DMS114 treated with DMSO at 0.1 percent for 48 hours (cell line): Measurements from ENCODE around the gene ASB17.
A peak's percentile ranks its signal among the peaks of the same experiment; 100 is the strongest.
"Not testable (repeated sequence)": the region's sequence is repeated elsewhere in the genome, so short reads cannot be mapped to it uniquely, and the experiment has no call there.

ENCODE experiments used
- DNase-seq: peaks from one replicate; lab custom pipeline; 2025; ENCODE audit not compliant: unreplicated experiment; lab: John Stamatoyannopoulos, UW

Gene ASB17, protein sequence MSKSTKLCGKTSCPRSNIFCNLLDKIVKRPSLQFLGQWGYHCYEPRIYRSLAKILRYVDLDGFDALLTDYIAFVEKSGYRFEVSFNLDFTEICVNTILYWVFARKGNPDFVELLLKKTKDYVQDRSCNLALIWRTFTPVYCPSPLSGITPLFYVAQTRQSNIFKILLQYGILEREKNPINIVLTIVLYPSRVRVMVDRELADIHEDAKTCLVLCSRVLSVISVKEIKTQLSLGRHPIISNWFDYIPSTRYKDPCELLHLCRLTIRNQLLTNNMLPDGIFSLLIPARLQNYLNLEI

DNA sequence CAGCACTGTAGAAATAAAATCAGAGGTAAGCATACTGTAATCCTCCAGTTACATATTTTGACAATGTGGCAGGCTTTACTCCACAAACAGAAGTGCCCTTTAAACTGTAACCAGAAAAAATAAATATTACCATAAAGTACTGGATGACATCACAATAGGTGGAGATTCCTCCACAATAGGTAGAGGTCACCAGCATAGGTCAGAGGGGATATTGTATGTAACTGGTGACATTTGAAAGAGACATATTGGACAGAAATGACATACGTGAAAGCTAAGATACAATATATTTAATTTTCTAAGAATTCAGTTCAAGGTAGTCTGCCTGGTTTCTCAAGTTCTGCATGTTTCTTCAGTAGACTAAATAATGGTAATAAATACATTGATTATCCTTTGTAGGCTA is at the start of gene ASB17:
Gene ASB17 (minus strand): TSS at position 101 of the 400 bp plus-strand sequence. CDS start 113 bp downstream, outside the sequence.
- no peak for DNase-seq

DNA sequence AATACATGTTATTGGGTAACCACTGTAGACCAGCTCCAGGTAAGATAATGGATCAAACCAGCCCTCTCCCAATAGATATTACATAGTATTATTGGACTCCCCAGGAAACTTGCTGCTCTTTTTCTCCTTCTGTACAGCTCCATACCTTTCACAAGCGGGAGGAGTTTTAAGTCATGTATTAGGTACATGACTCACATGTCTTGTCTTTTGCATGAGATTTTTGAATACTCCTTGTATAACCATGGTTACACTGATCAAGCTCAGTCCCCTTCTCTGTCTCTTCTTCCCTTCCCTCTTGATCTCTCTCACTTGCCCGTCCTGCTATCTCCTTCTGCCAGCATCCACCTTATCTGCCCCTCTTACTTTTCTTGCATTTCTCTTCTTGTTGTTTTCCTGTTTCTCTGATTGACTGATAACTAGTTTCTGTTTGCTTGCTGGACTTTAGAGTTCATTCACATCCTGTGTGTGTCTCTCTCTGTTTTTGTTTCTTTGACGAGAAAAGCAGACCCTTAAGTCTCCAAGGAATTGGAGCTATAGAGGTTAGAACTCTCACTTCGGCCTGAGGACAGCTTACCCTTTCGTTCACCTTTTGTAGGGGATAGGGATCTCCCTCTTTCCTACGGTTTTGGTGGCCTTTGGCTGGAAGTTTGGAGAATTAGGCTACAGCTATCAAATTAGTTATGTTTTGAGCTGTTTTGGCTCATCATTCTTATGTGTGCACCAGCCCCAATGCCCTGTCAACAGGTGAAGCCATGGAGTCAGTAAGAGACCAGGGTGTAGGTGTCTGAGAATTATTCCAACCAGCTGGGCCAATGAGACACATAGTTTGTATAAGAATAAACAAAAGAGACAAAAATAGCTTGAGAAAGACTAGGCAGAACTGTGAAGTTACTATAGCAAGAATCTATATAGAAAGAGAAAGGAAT is 49.0 kb upstream of the ASB17 start:
- DNase-seq, result no peak

DNA sequence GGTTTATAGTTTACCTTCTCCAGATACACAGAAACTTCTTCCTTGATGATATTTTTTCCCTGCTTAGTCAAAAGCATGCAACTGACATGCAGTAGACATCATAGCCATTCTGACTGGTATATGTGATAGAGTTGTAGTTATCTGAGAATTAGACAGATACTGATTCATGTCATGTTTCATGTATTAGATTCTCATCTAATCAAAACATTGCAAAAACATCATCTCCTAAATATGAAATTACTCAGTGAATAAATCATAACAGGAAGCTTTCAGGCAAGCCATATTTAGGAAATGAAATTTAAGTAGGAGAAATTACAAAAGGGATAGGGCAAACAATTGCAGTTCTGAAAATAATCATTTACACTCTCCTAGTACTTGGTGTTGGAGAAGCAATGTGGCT is 38.4 kb upstream of the ASB17 start:
- DNase-seq, result no peak

DNA sequence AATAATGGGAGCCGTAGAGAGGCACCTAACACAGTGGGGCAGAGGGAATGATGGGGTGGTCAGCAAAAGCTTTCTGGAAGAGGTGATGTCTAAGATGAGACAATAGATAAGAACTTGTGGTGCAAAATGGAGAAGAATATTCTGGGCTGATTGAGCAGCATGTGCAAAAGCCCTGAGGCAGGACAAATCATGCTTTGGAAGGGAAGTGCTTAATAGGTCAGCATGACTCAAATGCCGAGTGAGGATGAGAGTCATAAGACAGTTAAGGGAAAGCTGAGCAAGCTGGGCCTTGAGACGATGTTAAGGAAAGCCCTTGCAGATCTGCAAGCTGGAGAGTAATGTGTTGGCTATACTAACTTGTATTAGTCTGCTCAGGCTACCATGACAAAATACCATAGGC is 37.3 kb upstream of the ASB17 start:
- DNase-seq, result no peak

DNA sequence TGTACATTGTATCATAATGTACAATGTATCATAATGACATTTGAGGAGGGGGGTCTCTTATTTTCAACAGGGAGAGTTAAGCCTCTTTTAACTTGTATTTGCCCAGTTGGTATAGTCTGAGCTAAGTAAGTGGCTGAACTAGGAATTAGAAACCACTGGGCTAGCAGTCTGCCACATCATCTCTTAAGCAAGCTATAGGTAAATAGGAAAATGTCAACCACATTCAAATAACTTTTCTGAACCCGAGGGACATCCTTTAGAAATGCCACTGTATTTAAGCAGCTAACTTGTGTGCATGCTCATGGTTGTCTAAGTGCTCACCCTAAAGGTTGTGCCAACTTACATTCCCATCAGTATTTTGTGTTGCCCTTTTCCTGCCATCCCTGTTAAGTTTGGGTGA is 35.5 kb upstream of the ASB17 start:
- no peak for DNase-seq

DNA sequence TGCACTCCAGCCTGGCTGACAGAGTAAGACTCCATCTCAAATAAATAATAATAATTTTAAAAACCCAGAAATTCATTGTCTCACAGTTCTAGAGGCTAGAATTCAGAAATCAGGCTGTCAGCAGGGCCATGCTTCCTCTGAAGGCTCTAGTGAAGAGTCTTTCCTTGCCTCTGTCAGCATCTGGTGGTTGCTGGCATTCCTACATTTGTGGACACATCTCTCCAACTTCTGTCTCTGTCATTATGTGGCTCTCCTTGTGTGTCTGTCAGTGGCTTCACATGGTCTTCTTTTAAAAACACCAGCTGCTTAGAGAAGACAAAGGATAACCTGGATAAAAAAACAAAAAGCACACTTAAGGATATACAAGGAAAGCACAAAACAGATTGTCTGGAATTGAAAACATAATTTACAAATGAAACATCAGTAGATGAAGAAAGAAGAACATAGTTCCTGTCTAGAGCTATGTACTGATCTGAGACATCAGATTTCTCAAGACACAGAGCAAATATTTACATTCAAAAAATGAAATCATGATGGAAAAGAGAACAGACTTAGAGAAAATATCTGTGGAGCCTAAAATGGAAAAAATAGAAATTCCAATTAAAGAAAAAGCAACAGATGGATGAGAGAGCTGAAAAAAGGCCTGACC is 32.7 kb upstream of the ASB17 start:
- no peak for DNase-seq

DNA sequence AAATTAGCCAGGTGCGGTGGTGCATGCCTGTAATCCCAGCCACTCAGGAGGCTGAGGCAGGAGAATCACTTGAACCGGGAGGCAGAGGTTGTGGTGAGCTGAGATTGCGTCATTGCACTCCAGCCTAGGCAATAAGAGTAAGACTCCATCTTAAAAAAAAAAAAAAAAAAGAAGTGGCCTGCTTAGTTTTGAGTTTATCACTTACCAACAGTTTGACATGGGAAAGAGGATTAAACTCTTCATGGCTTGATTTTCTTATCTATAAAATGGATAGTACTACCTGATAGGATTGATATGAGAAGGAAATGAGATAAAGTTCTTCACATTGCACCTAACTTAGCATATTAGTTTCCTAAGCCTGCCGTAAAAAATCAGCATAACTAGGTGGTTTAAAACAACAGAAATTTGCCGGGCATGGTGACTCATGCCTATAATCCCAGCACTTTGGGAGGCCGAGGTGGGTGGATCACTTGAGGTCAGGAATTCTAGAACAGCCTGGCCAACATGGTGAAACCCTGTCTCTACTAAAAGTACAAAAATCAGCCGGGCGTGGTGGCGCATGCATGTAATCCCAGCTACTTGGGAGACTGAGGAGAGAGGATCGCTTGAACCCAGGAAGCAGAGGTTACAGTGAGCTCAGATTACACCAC is 32.0 kb upstream of the ASB17 start:
- DNase-seq, result not testable (repeated sequence)

DNA sequence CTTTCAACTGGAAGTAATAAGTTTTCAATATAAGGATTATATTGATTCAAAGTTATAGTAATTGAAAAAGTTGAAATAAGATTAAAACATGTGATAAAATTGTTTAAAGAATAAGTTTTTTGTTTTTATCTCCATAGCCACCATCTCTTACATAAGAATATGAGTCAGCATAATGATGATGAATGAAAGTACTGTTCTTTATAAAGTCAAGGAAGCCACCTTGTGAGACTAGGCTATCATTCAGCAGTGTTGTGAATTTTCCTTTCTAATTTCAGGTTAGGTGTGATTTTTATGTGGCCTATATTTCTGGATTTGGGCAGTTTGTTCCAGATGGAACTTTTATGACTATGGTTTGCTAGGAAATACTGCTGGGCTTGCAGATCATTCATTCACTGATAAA is 22.4 kb upstream of the ASB17 start:
- DNase-seq, result no peak

DNA sequence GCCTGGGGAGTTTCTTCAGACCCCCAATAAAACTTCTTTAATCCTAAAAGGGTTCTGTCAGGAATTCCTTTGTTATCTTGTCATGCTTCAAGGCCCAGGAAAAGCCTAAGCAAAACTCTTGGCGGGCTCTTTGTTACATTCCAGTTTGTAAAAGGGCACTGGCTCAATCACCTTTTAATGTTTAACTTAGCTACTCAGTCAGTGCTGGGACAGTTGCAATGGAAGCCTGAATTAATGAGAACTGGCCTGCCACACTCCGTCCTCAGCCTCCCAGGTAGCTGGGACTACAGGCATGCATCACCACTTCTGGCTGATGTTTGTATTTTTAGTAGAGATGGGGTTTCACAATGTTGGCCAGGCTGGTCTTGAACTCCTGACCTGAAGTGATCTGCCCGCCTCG is 21.3 kb upstream of the ASB17 start:
- DNase-seq, result no peak

DNA sequence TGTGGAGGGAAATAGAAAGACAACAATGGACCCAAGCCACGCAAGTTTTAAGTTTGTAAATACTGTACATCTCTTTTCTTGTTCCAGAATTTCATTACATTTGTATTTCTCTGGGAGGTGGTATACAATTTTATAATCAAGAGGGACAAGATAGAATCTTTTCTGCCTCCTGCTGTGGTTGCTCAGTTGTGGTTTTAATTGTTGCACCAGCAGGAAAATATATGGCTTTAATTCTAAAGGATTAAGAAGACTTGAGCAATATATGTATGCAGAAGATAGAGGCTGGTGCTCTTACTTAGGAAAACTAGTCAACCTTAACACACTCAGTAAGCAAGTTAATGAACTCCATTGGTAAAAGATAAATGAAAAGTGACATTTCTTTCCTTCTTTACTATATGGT is 19.8 kb upstream of the ASB17 start:
- DNase-seq, result no peak

DNA sequence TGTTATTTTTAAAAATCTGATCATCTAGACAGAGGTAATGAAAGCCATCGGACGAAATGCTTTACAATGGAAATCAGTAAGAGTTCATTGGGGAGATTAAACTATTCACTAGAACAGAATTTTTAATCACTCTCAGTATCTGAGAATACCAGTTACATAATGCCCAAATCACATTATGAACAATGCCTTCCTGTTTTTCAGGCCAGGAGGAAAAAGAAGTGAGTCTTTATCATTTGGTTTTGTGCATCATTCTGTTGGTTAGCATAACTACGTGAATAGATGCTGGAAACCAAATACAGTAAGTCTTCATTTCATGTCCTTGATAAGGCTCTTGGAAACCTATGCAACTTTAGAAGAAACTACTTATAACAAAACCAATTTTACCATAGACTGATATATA is 18.0 kb upstream of the ASB17 start:
- no peak for DNase-seq

DNA sequence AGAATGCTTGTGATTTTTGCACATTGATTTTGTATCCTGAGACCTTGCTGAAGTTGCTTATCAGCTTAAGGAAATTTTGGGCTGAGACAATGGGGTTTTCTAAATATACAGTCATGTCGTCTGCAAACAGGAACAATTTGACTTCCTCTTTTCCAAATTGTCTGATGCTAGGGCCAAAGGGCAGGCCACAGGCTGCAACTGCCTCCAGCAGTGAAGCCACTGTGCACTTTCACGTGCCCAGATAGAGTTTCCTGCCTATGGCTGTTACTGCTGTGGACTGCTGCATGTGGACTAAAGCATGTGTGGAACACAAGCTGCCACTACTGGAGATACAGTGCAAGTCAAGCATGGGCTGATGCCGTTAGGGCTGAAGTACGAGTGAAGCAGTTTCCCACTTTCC is 10.8 kb upstream of the ASB17 start:
- DNase-seq, result not testable (repeated sequence)

DNA sequence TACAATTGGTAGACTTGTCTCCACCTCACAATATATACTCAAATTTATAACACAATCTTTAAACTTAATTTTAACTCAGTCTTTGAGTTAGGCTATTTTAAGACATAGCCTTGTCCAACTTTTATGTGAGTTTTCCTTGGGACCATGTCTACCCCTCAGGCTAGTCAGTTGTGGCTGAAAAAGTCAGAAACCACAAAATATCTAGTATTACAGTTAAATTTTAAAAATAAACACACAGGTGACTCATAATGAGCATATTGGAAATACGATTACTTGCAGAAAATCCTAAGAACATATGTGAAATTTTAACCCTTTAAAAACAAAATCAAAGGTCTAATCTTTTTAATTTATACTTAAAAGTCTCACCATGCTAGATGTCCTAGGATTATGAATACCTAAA is 4.8 kb upstream of the ASB17 start:
- no peak for DNase-seq

DNA sequence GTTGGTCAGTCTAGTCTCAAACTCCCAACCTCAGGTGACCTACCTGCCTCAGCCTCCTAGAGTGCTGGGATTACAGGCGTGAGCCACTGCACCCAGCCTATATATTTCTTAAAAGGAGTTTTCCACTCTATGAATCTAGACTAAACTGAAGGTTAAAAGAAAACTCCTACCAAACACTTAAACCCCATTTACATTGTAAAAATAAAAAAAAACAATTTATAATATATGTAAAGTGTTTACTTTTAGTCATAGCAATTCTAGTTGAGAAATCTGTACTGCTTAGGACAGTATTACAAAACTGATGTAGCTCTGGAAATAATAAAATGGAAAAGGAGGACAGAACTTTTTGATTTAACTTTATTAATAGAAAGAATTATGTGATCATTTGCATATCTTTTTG is 9.5 kb downstream of the ASB17 start:
- no peak for DNase-seq

DNA sequence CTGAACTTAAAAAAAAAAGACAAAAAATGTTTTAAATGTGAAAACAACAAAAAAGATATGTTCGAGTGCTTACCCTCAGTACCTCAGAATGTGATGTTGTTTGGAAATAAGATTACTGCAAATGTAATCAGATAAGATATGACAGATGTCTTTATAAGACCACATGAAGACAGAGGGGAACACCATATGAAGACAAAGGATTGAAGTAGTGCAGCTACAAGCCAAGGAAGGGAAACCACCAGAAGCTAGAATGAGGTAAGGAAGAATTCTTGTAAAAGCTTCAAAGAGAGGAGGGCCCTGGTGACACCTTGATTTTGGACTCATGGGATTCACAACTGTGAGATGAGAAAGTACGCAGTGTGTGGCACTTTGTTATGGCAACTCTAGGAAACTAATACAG is 15.4 kb downstream of the ASB17 start:
- DNase-seq, result no peak

DNA sequence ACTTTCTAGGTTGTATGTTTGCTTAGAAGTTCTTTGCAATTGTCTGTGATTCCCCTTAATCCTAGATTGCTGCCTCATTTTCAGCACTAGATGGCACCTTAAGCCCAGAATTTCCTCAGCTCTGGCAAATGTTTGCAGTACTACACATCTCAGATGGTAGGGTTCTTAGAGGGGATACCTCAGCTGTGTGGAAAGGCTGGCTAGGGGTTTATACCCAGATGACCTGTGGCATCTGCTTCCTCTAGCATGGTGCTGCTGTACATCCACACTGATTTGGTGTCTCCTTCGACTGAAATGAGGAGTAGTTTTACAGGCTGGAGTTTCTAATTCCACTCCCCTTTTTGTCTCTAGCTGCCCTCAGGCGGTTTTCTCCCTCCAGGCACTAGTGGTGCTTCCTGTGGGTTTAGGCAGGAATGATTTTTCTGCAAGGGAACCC is 23.5 kb downstream of the ASB17 start:
- DNase-seq, result peak; percentile 78

DNA sequence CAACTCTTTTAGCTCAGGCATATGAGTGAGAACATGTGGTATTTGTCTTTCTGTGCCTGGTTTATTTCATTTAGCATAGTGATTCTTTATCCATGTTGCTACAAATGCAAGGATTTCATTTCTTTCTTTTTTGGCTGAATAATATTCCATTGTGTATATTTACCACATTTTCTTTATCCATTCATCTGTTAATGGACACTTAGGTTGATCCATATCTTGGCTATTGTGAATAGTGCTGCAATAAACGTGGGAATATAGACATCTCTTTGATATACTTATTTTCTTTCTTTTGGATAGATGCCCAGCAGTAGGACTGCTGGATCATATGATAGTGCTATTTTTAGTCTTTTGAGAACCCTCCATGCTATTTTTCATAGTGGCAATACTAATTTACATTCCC is 30.8 kb downstream of the ASB17 start:
- no peak for DNase-seq

DNA sequence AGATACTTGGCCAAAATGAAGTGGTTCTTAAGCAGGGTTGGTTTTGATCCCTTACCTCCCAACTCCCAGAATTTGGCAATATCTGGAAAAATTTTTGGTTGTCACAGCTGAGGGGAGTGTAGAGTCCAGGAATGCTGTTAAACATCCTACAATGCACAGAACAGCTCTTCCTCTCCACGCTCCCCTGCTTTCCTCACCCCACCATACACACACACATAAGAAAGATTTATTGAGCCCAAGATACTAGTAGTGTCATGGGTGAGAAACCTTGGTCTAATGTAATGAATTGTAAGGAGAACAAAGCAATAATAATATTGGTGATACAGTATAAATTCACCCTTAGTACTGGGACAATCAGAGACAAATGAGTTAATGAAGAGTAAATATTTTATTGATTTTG is 47.8 kb downstream of the ASB17 start:
- no peak for DNase-seq

DNA sequence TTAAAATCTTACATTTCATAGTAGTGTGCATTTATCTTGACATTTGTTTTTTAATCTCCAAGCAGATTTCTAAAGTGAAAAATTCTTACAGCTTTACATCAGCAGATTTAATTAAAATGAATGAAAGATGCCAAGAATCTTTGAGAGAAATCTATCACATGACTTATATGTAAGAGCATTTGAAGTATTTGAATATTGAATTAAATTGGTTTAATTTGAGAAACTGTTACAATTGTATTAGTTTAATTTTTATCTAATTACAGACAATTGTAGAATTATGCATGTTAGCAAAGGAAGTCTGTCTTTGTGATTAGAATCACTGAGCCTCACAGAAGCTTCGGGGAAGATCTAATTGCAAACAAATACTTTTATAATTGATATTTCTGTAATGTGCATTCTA is 52.2 kb downstream of the ASB17 start:
- no peak for DNase-seq

DNA sequence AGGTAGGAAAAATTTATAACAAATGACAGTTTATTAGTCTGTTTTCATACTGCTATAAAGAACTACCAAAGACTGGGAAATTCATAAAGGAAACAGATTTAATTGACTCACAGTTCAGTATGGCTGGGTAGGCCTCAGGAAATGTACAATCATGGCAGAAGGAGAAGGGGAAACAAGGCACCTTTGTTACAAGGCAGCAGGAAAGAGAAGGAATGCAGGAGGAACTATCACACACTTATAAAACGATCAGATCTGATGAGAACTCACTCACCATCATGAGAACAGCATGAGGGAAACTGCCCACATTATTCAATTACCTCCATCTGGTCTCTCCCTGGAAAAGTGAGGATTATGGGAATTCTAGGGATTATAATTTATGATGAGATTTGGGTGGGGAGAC is 61.3 kb downstream of the ASB17 start:
- no peak for DNase-seq
